GM08714 (cell line): ENCODE measurements around the gene MDFIC.

ENCODE experiments used
- H3K4me3 ChIP-seq: fragments of 200-500 bp; sonication (Bioruptor generic); 2 replicates; pipeline ENCODE4 v1.5.1; 2014; ENCODE audit warnings: mild to moderate bottlenecking, low read length, inconsistent platforms
- ZNF274 ChIP-seq: IDR thresholded peaks from 2 replicates; pipeline ENCODE4 v1.6.1; 2012; ENCODE audit warnings: mild to moderate bottlenecking, low read depth, low read length

The MDFIC gene

DNA sequence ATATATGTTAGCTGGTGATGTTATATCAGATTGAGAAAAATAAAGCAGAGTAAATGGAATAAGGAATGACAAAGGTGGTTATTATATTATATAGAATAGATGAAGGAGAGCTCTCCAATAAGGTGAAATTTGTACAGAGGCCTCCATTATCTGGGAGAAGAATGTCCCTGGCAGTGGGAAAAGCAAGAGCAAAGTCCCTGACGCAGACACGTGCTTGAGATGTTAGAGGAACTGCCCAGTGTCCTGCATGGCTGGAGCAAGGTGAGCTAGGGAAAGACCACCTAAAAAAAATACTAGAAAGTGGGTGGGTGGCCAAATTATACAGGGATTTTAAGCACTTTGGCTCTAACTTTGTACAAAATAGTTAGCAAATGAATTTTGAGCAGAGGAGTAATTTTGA, 120.7 kb downstream of the MDFIC start:
- H3K4me3 ChIP-seq = no peak overlapping the region
- TF ChIP-seq ZNF274 = no peak

DNA sequence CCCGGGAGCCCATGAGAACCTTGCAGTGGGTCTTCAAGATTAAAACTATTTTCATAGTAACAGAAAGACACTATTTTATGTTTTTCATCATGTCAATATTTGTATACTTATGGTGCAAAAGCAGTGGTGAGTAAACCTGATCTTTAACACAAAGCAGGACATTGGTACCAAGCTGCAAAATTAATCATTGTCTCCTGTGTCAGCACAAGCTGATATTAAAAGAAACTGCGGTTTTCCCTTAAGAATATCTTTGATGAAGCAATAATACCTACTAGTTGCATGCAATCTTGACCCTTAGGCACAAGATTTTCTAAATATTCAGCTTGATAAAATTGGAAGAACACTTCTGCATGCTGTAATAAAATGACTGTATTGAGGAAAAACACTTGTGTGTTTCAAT, 121.7 kb downstream of the MDFIC start:
- H3K4me3 ChIP-seq = no peak overlapping the region
- TF ChIP-seq ZNF274 = no peak

DNA sequence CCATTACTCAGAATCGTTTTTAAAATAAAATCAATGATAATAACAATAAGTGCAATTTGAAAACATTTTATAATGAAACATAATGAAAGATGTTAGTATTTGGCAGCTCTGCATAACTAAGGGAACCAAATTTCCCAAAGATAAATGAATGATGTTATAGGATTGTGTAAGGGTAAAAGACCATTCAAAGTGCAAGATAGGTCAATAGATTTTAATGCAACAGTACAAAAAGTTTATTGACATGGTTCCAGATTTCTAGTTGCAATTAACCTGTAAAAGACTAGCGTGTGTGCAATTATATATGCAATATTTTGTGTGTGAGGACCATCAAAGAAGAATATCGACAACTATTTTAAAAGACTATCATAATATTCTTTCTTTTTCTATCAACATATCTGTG, 122.3 kb downstream of the MDFIC start:
- no peak overlapping the region for H3K4me3 ChIP-seq
- TF ChIP-seq ZNF274 = no peak

DNA sequence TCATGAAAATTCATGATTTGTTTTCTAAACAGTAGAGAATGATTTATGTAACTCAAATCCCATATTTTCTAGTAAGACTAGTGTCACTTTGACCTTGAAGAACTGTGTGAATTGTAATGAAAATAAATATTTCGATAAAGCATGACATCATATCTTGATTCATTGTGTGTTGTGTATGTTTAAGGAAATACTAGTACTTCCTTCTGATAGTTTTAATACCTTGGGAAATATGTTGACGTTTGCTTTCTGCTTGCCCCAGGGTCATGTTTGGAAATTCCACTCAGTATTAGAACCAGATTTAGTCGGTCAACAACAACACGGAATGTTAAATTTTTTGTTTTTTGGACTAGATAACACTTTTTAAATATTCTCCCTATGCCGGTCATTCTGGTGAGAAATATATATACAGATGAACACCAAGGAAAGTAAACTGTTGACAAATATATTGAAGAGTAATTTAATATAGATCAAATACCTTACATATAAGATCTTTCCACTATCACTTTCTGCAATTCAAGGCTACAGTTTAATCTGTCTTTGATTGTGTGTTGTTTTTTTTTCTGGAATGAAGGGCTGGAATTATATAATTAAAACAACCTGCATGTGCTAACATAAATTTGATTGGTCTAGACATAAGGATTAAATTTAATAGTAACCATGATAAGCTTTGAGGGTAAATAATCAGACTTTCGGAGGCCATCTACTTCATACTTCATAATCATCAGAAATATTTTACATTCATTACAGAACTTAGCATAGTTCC, 126.2 kb downstream of the MDFIC start:
- no peak overlapping the region for H3K4me3 ChIP-seq
- no peak for TF ChIP-seq ZNF274

DNA sequence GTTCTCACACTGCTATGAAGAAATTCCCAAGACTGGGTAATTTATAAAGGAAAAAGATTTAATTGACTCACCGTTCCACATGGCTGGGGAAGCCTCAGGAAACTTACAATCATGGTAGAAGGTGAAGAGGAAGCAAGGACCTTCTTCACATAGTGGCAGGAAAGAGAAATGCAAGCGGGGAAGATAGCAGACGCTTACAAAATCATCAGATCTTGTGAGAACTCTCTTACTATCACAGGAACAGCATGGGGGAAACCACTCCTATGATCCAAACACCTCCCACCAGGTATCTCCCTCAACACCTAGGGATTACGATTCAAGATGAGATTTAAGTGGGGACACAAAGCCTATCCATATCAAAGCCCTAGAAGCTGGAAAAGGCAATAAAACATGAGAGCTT, 130.8 kb downstream of the MDFIC start:
- no peak overlapping the region for H3K4me3 ChIP-seq
- no peak for TF ChIP-seq ZNF274

DNA sequence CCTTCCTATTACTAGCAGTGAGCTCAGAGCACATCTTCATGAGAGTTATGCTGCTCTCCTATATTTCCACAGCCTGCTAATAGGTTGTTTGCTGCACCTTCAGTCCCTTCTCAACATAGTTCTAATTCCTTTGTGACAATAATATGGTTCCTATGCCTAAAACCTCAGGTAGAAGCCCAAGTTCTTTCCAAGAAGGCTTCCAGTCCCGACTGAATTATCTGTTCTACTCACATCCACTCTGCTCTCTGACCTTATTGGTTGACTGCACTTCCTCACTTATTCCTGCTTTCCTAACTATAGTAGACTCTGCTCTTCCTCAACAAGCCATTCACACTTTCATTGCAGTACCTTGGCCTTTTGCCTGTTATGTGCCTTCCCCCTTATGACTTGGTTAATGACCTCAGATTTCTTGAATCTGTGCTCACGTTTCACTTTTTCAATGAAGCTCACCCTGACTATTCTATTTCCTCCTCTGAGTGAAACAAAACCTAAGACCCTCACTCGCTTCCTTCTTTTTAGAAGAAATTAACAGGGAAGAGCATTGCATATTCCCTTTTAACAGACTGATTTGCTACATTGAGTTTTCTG, 132.7 kb downstream of the MDFIC start:
- TF ChIP-seq ZNF274 = no peak

DNA sequence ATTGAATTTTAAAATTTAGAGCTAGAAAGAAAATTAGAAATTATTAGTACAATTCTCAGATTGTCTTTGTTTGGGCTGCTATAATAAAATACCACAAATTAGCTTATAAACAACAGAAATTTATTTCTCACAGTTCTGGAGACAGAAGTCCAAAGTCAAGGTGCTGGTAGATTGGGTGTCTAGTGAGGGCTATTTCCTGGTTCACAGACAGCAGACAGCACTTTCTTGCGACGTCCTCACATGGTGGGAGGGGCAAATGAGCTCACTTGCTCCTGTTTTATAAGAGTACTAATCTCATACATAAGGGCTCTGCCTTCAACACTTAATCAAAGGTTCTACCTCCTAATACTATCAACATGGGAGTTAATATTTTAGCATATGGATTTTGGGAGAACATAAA, 134.1 kb downstream of the MDFIC start:
- no peak overlapping the region for H3K4me3 ChIP-seq
- no peak for TF ChIP-seq ZNF274

More for the DNA sequence above, 132.7 kb downstream of the MDFIC start:
- H3K4me3 ChIP-seq = no peak overlapping the region

DNA sequence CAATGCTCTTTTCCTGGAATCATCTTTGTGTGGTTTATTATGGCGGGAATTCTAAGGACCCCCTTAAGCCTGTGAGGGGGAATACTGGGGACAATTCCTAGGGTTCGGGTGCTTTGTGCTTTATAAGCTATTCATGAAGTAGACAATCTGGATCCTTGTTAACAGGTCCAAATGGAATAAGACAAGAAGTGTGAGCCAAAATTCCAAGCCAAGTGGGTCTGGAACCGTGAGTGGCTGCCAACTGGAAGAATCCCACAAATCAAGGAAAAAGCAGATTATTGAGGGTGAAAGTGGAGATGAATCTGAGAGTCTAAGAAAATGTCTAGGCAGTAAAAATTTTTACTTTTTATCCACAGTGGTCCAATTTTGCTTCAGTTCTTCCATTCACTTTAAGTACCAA, 136.8 kb downstream of the MDFIC start:
- H3K4me3 ChIP-seq = no peak overlapping the region
- no peak for TF ChIP-seq ZNF274

DNA sequence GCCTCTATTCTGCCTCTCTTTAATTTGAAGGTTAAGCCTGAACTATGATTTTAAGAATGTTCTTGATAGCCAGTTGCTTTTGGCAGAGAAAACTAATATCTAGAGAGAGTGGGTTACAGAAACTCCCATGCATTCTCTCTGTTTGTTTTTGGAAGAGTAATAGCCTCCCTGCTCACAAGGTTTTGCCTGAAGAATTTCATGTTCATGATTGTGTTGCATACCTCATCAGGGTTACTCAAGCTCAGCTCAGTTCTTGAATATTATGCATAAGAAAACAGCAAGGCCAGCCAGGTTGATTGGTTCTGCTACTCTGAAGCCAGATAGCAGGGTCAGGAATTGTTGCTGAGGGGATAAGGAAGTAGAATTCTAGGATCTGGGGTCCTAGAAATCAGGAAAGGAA, 137.4 kb downstream of the MDFIC start:
- H3K4me3 ChIP-seq = no peak overlapping the region
- TF ChIP-seq ZNF274 = no peak

DNA sequence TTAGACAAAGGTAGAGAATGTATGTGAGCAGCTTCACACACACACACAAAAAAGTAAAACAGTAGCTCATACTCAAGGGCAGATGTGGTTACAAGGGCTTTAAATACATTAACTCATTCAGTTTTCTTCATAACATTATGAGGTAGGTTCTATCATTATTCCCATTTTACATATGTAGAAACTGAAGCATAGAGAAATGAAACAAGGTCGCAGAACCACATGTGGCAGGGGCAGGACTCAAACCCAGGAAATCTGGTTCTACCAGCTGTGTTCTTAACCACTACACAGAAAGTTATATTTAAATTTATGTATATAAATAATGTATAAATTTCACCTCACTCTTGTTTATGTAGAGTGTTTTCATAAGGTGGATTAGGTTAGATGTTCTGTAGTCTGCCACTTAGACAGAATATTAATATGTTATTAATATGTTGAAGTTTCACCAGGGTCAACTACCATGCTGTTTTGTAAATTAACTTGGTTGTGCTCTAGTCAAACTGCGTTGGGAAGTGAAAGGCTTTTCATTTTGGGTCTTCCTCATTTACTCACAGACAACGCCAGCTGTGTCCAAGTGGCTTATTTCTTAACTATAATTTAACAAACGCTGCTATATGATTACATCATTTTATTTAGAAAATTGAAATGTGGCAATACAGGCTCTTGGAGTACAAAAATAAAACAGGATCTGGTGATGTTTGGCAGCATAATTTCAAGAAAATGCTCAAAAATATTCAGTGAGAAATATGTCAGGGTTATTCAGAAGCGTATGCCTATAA, 138.4 kb downstream of the MDFIC start:
- no peak for TF ChIP-seq ZNF274
- H3K4me3 ChIP-seq = no peak overlapping the region

DNA sequence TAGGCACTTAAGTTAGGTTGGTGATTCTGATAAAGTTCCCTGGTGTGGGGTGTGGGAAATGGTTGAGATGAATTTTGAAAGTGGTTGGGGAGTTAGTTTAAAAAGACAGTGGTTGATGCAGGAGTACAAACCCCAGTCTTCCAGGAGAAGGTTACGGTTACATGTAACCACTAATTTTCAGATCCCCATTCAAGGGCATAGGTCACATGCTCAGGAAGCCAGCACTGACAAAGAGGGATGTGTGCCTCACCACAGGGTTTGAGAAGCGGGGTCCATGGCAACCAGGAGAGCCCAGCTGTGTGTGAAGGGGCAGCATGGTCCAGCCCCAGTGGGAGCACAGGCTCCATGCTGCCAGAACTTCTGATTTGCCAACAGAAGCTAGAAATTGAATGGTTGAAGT, 144.2 kb downstream of the MDFIC start:
- TF ChIP-seq ZNF274 = no peak
- H3K4me3 ChIP-seq = no peak overlapping the region

DNA sequence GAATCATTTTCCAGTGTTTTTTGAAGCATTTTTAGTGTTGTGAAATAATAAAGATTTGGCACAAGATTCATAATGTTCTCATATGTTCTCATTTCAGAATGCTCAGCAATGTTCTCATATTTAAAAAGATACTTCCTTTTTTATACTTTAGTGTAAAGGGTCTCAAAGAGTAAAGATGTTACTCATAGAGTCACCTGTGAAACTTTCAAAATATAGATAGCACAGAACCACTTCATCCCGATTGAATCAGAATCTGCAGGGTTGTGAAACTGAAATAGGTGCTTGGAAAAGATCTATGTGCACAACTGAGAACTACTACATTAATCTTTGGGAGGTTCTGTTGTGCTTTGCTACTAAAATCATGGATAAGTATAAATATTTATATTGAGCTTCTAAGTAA, 144.7 kb downstream of the MDFIC start:
- H3K4me3 ChIP-seq = no peak overlapping the region
- no peak for TF ChIP-seq ZNF274

DNA sequence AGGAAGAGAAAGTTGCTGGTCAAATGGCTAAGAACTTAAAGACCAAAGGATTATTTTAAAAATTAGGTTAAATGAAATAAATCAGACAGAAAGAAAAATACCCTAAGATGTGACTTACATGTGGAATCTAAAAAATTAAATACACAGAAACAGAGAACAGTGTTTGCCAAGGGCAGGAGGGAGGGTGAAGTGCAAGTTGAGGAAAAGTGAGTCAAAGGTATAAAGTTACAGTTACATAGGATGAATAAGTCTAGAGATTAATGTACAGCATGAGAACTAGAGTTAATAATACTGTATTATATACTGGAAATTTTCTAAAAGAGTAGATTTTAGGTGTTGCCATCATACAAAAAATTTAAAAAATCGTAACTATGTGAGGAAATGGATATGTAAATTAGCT, 146.3 kb downstream of the MDFIC start:
- TF ChIP-seq ZNF274 = no peak
- no peak overlapping the region for H3K4me3 ChIP-seq
